ENCODE data around the gene SLC25A39.

SLC25A39 gene

GRCh38 chr17:44311562-44312181 lies 13.0 kb downstream of the SLC25A39 start:
- no peak for DNase-seq

GRCh38 chr17:44310609-44311376 lies 13.8 kb downstream of the SLC25A39 start:
- no peak for DNase-seq

DNA sequence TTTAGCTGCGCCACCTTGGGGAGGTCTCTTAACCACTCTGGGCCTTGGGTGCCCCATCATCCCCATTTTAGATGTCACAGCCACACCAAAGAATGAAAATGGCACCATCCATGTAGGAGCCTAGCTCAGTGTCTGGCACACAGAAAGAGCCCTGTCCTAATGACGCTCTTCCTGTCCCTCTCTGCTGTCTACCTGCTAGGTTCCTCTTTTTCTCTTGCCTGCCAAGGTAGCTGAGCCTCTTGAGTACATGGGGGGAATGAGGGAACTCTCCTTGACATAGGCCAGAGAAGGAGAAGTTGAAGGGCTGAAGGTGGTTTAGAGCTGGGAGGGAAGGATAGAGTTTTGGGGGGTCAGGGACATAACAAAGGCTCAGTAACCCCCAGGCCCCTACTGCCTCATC lies 14.4 kb downstream of the SLC25A39 start:
- no peak for DNase-seq

GRCh38 chr17:44309472-44309871 lies 15.2 kb downstream of the SLC25A39 start:
- no peak for DNase-seq

DNA sequence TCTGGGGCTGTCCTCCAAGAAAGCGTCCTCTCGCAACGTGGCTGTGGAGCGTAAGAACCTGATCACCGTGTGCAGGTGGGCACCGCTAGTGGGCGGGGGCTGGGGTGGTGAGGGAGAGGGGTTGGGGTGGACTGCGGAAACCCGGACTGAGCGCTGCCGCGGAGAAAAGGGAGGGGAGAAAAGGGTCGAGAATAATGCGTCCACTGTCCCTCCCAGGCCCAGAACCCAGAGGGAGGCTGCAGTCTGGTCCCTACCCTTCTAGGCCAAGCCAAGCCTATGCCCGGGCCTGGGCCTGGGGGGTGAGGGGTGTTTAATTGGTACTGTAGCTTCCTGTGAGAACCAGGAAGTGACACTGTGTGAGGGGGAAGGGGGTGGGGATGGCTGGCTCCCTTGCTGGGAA lies 15.8 kb downstream of the SLC25A39 start:
- DNase-seq, result no peak

DNA sequence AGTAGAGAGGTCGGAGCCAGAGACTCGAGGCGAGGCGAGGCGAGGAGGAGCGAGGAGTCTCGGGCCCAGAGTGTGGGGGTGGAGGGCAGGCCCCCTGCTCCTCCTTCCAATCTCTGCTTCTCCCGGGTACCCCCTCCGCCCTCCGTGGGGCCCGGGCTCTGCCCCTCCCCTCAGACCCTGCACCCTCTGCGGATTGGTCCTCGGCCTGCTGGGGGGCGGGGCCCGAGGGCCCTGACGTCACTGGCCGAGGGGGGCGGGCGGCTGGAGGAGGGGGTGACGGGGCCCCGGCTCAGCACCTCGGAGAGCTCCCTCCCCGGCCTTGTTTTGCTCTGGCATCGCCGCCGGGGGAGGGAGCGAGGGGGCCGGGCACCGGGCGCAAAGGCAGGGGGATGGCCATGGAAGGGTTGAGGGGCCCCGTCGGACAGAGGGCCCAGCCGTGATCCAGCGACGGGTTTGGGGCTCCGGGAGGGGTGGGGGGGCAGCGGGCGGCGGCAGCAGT lies 16.3 kb downstream of the SLC25A39 start, which contains the start of gene RUNDC3A:
Gene RUNDC3A, plus strand, starts transcription at position 282 of the 499 bp plus-strand sequence. CDS start 232 bp downstream, outside the sequence.
- peak; percentile 28 to 29 for DNase-seq

DNA sequence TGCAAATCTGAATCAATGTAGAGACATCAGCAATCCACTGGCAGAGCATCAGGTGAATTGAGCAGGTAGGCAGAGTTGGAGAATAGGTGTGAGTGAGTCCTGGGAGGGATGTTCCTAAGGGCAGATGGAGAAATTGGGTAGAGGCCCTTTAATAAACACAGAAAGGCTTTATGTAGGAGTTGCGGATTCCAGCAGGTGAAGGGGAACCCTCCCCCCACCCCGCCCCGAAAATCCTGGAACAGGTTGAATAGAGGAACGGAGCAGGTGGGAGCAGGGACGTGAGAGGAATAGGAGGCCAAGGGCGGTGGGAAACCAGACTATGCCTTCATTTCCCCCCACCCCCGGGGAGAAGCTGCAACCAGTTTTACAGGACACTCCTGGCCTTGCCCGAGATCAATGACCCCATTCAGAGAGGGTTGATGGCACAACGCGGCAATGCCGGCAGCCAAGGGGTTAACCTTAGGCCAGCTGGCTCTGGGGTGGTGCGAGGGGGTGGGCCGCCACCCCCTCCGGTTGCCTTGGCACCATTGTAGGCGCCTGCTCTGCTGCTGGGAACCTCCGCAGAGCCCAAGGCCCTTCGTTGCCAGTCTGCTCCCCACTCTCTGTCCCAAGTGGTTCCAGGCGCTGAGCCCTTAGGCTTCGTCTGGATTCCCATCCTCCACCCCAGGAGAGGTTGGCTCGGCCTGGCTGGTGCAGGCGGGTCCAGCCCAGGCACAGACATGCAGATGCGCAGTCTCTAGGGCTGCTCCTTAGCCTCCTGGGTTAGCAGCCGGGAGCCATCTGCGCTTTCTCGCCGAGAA lies 17.0 kb downstream of the SLC25A39 start:
- no peak for DNase-seq

DNA sequence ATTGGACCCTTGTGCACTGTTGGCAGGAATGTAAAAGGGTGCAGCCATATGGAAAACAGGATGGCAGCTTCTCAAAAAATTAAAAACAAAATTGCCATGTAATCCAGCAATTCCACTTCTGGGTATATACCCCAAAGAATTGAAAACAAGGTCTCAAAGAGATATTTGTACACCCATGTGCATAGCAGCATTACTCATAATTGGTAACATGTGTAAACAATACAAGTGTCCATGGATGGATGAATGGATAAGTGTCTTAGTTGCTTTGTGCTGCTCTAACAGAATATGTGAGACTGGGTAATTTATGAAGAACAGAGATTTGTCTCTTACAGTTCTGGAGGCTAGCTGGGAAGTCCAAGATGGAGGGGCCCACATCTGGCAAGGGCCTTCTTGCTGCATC lies 20.0 kb downstream of the SLC25A39 start:
- no peak for DNase-seq

DNA sequence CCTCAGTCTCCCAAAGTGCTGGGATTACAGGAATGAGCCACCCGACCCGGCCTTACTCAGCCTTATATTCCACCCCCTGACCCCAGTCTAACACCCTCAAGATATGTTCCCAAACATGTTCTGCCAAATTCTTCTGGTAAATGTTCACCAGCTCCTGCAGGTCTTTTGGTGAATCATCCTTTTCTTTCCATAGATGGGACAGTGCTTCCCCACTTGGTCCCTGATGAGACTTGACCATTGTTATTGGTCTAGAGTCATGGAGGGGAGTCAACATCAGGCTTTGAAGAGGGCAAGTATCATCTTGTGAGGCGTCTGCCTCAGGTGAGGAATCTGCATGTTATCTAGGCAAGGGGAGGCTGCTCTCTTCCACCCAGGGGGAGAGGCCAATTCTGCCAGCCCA lies 26.6 kb downstream of the SLC25A39 start:
- no peak for DNase-seq

GRCh38 chr17:44293509-44294226 lies 31.0 kb downstream of the SLC25A39 start:
- DNase-seq, result no peak

DNA sequence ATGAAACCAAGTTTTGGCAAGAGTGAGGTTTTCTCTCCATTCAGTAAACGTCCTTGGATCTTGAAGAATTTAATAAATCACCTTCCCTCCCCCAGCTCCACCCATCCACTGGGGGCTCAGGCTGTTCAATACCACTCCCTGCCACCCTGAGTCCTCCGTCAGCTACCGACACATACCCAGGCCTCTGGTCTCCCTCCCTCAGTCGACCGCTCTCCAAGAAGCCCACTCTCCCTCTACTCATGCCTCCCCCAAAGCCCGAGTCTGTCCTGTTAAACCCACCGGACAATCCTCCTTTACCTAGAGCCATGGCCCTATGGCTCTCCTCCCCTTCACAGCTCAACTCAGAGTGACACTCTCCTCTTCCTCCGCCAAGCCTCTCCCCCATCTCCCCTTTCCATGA lies 37.0 kb downstream of the SLC25A39 start:
- DNase-seq, result no peak

GRCh38 chr17:44284024-44284400 lies 40.6 kb downstream of the SLC25A39 start:
- DNase-seq, result no peak

GRCh38 chr17:44283344-44284023 lies 41.1 kb downstream of the SLC25A39 start:
- no peak for DNase-seq

DNA sequence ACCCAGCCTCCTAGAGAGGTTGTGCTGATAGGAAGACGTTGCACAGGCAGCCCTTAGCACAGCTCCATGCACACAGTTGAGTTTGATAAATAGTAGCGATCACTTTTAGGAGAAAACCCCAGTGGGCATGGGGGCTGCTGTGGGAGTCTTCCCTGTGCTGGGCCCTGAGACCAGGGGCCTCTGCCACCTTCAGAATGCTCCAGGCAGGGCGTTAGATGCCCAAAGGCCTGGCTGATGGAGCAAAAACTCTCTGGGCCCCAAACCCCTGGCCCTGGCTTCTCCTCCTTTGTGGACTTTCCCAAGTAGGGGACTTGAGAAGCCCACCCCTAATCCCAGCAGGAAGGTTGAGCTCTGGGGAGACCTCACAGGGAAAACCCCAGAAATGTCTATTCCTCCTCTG lies 42.4 kb downstream of the SLC25A39 start:
- DNase-seq, result no peak

DNA sequence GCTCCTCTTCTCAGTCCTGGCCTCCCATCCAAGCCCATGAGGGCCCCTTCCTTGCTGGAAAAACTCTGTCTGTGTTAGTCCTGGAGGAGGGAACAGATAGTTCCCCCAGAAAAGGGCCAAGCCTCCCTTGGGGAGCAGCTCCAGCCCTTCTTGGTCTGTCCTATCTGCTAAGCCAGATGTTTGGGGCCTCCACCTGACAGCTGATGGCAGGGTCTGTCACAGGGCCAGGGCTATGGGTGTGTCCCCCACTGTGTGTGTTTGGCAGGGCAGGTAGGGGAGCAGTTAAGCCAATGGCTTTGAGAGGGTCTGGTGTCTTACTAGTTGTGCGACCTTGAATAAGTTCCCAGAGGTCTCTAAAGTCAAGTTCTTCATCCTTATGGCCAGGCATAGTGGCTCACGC lies 43.1 kb downstream of the SLC25A39 start:
- no peak for DNase-seq

- DNase-seq, result no peak
Observed at GRCh38 chr17:44280392-44280937, 44.2 kb downstream of the SLC25A39 start.

GRCh38 chr17:44279666-44280391 lies 44.8 kb downstream of the SLC25A39 start:
- peak in 1 of 2 donors; percentile 59 for DNase-seq

GRCh38 chr17:44279346-44279665 lies 45.3 kb downstream of the SLC25A39 start:
- DNase-seq, result no peak

DNA sequence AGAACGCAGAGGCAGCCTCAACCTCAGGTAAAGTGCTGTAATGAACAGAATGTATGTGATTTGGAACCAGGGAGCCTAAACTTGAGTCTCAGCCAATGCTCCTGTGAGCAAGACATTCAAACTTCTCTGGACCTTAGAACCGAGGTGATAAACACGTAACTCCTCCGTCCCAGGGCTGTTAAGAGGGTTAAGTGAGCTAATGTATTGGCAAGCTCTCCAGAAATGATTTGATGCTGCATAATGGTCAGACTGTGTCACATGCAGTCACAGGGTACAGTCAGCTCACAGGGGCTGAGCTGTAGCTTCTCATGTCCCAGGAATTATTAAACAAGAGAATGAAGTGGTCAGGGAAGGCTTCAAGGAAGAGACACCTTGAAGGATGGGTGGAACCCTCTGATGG lies 46.6 kb downstream of the SLC25A39 start:
- no peak for DNase-seq

DNA sequence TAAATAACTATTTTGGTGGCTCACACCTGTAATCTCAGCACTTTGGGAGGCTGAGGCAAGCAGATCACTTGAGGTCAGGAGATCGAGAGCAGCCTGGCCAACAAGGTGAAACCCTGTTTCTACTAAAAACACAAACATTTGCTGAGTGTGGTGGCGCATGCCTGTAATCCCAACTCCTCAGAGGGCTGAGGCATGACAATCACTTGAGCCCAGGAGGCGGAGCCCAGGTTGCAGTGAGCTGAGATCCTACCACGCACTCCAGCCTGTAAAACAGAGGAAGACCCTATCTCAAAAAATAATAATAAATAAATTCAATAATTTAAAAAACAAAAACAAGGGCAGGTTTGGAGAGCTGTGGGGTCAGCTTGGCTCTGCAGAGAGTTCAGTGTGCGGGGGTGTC lies 51.0 kb downstream of the SLC25A39 start:
- no peak for DNase-seq

DNA sequence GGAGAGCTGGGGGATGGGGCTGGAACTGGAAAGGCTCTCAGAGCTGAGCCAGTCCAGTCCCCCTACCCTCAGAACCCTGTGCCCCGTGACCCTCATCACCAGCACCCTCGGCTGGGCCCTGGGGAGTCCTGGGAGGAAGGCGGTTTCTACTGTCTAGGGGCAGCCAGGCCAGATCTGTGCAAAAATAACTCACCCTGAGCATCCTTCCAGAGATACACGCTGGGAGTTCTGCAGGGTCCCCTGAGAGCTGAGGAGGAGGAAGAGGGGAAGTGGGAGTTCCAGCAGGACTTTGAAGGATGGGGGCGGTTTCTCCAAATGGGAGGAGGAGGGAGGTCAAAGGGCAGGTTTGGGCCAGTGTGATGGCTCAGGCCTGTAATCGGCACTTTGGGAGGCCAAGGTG lies 51.7 kb downstream of the SLC25A39 start:
- DNase-seq, result no peak

Measured in bone marrow (tissue), 2 donors.